Esophagus squamous epithelium (tissue), 4 donors: ENCODE results near the gene UCKL1.

Source experiments
- CTCF ChIP-seq, 6 experiments: fragments of 450-650 bp in 4 of 6; fragments of 200-600 bp in 2 of 6; sonication (generic) in 2 of 6; IDR thresholded peaks; one replicate each; pipeline ENCODE4 v1.5.1; 2016 to 2019; ENCODE audit warnings: antibody characterized with exemption in 6 of 6, mild to moderate bottlenecking in 4 of 6, moderate library complexity in 4 of 6
- POLR2A ChIP-seq, 4 donors: fragments of 450-650 bp; IDR thresholded peaks; one replicate each; pipeline ENCODE4 v1.6.1; 2017; ENCODE audit warnings: antibody characterized with exemption in 4 of 4, mild to moderate bottlenecking in 4 of 4, moderate library complexity in 3 of 4

GRCh38 chr20:63929071-63929470 lies 27.1 kb downstream of the UCKL1 start:
- TF ChIP-seq CTCF (IDR thresholded peaks at IDR 0.05) (no peak), POLR2A (IDR thresholded peaks at IDR 0.05) (no peak)
